Measurements from ENCODE around the gene MFAP4.

MFAP4 gene, protein sequence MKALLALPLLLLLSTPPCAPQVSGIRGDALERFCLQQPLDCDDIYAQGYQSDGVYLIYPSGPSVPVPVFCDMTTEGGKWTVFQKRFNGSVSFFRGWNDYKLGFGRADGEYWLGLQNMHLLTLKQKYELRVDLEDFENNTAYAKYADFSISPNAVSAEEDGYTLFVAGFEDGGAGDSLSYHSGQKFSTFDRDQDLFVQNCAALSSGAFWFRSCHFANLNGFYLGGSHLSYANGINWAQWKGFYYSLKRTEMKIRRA

GRCh38 chr17:19386974-19387920 lies at the start of gene MFAP4:
MFAP4 (minus strand) TSS chr17:19387190; CDS start chr17:19387155, 35 bp downstream.
- no peak for DNase-seq

- no peak for DNase-seq
Observed at GRCh38 chr17:19433727-19434340, 46.8 kb upstream of the MFAP4 start.

- no peak for DNase-seq
Observed at GRCh38 chr17:19433255-19433654, 46.3 kb upstream of the MFAP4 start.

DNA sequence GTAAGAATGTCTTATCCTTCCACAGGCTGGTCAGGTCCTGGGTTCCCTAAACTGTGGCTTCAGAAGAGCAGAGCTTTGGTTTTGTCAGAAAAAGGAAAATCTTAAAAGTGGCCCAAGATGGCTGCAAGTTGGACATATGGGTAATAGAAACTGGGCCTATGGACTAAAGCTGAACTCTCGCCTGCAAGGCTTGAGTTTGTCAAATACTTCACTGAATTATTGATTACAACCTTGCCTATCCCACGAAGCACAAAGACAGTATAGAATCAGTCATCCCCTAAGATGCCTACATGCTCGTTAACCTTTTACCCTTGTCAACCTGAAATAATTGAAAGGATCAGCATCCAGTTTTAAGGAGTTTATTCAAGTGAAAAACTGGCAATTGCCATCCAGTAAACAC lies 44.7 kb upstream of the MFAP4 start:
- no peak for DNase-seq

GRCh38 chr17:19426631-19427030 lies 39.6 kb upstream of the MFAP4 start:
- no peak for DNase-seq

DNA sequence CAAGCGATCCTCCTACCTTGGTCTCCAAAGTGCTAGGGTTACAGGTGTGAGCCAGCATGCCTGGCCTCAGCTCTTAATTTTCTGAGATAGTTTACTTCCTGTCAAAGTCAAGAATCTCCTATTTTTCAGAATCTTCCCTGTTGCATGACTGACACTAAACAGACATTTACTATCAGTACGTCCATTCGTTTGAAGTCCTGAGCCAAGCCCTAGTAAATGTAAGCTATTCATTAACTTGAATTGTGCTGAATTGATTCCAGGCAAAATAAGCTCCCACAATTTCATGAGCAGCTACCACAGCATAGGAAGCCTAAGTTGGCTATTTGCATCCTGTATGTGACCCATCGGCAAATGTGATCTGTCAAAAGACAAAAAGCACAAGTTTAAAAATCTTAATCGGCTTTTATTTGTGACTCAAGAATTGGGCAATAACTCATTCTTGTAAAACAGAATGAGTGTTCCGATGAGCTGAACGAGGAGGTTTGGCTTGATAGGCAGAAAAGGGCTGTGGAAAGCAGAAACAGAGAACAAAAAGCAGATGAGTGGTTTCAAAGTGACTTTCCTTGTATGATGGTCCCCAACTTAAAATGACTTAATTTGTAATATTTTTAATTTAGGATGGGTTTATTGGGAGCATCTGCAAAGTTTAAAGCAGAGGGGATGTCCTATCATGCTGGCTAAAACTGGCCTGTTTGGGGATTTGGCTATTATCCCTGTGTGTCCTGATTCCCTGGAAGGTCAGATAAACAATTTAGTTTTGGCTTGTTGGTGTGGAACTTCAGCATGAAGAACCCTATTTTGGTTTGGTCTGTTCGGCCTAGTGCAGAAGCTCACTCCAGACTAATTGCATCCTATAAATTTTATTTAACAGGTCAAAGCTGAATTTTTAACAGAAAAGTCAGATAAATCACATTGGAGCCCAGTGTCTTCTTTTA lies 38.2 kb upstream of the MFAP4 start:
- no peak for DNase-seq

- no peak for DNase-seq
Observed at GRCh38 chr17:19421926-19422325, 34.9 kb upstream of the MFAP4 start.

DNA sequence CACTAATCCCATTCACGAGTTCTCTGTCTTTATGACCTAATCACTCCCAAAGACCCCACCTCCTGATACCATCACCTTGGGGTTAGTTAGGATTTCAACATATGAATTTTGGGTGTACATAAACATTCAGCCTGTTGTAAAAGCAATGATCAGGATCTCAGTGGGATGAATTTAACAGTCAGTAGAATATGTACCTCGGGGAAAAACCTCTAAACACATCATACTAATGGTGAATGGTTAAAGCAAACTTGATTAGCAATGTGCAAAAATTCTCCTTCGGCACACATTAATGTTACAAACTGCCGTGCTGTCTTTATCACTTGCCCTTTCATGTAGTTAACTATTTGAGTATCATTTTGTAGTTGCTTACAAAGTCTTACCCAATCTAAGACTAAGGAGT lies 34.2 kb upstream of the MFAP4 start:
- no peak for DNase-seq

DNA sequence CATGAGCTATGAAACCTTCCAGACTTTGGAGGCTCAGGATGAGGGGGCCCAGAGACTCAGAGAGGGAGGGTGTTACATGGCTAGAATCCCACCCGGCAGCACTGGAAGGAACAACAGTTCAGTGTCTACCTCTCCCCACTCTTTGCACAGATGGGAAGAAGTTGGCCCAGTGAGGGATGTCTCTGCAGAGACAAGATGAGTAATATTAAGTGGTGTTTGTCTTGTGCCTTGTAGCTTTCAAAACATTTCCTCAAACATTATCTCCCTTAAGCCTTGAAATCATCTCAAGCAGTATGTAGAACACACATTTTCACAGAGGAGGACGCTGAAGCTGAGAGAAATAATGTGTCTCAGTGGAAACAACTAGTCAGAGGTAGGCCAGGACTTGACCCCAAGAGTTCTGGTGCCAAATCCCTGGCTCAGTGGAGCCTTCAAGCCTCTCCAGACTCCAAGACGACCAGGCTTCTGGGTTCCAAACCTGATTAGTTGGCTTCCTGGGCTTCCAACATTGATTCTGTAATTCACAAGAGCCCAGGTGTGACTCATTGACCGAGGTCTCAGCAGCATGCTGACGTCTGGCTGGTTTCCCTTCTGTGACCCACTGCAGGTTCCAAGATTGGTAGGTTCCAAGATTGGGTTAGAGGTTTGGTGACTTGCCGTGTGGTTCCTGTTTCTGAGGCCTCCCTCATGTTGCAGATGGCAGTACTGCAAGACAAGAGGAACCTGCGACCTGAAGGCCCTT lies 31.4 kb upstream of the MFAP4 start:
- DNase-seq, result no peak

GRCh38 chr17:19417611-19418010 lies 30.6 kb upstream of the MFAP4 start:
- no peak for DNase-seq

DNA sequence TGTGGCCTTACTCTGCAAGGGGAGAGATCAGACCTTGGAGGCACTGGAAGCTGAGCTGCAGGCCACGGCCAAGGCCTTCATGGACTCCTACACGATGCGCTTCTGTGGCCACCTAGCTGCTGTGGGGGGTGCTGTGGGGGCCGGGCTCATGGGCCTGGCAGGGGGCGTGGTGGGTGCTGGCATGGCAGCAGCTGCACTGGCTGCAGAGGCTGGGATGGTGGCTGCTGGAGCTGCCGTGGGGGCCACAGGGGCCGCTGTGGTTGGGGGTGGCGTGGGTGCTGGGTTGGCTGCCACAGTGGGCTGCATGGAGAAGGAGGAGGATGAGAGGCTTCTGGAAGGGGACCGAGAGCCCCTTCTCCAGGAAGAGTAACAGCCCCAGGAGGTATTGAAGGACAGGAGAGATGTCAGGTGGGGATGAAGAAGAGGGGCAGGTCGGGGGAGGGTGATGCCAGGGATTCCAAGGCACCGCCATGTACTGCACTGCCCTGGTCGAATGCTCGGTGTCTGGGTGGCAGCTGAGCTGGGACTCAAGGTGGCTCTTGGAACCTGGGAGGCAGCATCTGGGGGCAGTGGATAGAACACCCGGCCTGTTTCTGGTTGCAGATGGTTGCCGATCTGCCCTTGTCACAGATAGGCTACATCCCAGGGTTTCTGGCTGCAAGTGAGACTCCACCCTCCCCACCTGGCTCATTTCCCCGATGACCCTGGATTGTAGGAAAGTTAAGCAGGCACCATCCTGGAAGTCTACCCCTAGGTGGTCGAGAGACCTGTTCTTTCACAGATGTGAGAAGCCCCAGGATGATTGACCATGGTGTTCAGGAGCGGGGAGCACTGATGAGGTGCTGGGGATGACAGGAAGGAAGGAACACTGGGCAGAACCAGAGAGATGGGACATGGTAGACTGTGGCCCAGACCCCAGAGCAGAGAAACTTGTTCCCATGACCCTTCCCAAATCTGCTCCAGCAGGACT lies 29.1 kb upstream of the MFAP4 start:
- no peak for DNase-seq

GRCh38 chr17:19415311-19415710 lies 28.3 kb upstream of the MFAP4 start:
- no peak for DNase-seq

- DNase-seq, result no peak
Observed at GRCh38 chr17:19414396-19415280, 27.6 kb upstream of the MFAP4 start.

GRCh38 chr17:19413761-19414160 lies 26.8 kb upstream of the MFAP4 start:
- DNase-seq, result no peak

DNA sequence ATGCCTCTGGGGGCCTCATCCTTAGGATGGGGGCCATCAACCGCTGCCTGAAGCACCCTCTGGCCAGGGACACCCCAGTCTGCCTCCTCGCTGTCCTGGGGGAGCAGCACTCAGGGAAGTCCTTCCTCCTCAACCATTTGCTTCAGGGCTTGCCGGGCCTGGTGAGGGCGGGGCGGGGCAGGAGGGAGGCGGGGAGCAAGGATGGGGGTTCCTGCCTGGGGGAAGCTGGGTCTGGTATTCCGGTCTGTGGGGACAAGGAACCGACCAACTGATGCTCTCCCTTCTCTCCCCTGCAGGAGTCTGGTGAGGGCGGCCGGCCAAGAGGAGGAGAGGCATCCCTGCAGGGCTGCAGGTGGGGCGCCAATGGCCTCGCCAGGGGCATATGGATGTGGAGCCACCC lies 26.0 kb upstream of the MFAP4 start:
- DNase-seq, result no peak

- no peak for DNase-seq
Observed at GRCh38 chr17:19412510-19412909, 25.5 kb upstream of the MFAP4 start.

DNA sequence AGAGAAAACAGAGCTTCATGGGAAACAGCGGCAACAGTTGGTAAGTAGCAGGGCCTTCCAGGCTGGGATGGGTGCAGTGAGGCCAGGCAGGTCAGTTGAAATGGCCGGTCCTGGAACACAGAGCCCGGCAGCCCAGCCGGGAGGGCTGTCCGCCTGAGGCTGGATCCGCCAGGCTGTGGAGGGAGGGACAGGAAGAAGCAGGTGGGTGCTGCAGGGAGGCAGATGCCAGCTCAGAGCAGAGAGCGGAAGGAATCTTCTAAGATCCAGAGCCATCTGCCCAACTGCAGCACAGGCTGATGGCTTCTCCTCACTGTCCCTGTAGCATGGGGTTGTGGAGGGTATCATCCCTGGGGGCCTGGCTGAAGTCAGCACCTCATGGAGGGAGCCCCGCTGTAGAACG lies 24.6 kb upstream of the MFAP4 start:
- DNase-seq, result no peak

- DNase-seq, result no peak
Observed at GRCh38 chr17:19410875-19411620, 24.1 kb upstream of the MFAP4 start, which contains the start of gene RNF112. RNF112 (plus strand) TSS chr17:19411232; CDS start chr17:19411409, 177 bp downstream.

DNA sequence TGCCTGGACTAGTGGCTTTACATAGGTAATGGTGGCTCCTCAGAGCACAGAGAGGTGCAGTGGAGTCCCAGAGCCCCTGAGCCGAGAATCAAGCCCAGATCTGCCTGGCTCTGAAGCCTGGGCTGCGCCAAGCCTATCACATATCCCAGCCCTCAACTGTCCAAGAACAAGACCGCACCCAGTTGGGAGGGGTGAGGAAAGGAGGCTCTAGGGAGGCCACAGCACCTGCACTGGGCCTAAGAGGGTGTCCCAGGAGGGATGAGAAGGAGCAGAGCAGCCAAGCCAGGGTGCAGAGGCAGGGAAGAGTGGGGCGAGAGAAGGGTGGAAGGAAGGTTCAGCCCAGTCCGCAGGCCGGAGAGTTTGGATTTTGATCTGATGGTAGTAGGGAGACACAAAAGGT lies 23.1 kb upstream of the MFAP4 start:
- no peak for DNase-seq
